K562 (cell line): ENCODE measurements around the gene ECD. TPM values are rescaled to one million over a fixed set of nuclear protein-coding genes. Genes with fewer than 3 reads are reported as not detected.

Source experiments
- ATAC-seq: fragments of 200-7000 bp; cut with Tn5 transposase; 3 replicates; pipeline ENCODE4 v1.9.1; 2020; ENCODE audit warnings: moderate library complexity
- BruUV-seq: library from RNA; stranded (reverse); fragments of 400-500 nt; replicated peaks from 2 replicates; lab custom pipeline; 2021; lab: Mats Ljungman, UMichigan
- CTCF ChIA-PET: fragments of 300-600 bp; formaldehyde crosslinking; extraction: SDS; loops from one replicate; lab custom pipeline; 2021; ENCODE audit warnings: low intra/inter-chr PET ratio; lab: Yijun Ruan, JAX
- POLR2A ChIA-PET: fragments of 300-600, 350-650 bp; sonication (Branson Sonifier 250); formaldehyde crosslinking; extraction: SDS; loops from one replicate; lab custom pipeline; 2021; ENCODE audit warnings: antibody characterized with exemption, inconsistent platforms; lab: Yijun Ruan, JAX
- DNase-seq, 4 experiments: peaks; one replicate each; pipeline versions ENCODE4 v3.0.0 to v3.0.0-alpha.2; 2011 to 2018; ENCODE audit warnings: low spot score in 3 of 4, mixed read lengths in 3 of 4; ENCODE audit errors: extremely low read depth in 1 of 4
- FAIRE-seq: peaks from 2 replicates; lab custom pipeline; 2011; peaks lifted over from hg19 to GRCh38; lab: Jason Lieb, UNC
- H2AFZ ChIP-seq: 2 replicates; pipeline ENCODE4 v1.6.0; 2011; ENCODE audit warnings: low read depth, low read length, control low read depth, inconsistent platforms
- H3K27ac ChIP-seq: fragments of 200-600 bp; 3 replicates; pipeline ENCODE4 v1.8.0; 2011; ENCODE audit warnings: low read depth, mild to moderate bottlenecking, control low read depth, inconsistent platforms, low read length, moderate library complexity, mixed read lengths; ENCODE audit errors: extremely low read depth
- H3K27me3 ChIP-seq, 2 experiments: fragments of 300-600 bp in 1 of 2; 2 replicates in 1 of 2; 3 replicates in 1 of 2; pipeline versions ENCODE4 v1.6.0 to v1.8.0; 2011; ENCODE audit warnings: inconsistent platforms in 2 of 2, low read length in 2 of 2, mild to moderate bottlenecking in 1 of 2, mixed read lengths in 1 of 2, moderate library complexity in 1 of 2; ENCODE audit not compliant: control insufficient read depth in 2 of 2, insufficient read depth in 2 of 2
- H3K36me3 ChIP-seq: fragments of 300-600 bp; 3 replicates; pipeline ENCODE4 v1.8.0; 2011; ENCODE audit warnings: mild to moderate bottlenecking, low read length, inconsistent platforms; ENCODE audit not compliant: control insufficient read depth, insufficient read depth
- H3K4me1 ChIP-seq, 2 experiments: fragments of 200-600 bp in 1 of 2; replicated peaks in 1 of 2; 2 replicates in 1 of 2; 3 replicates in 1 of 2; pipeline versions ENCODE4 v1.5.1 to v1.8.0; 2011; ENCODE audit warnings: inconsistent platforms in 2 of 2, low read length in 2 of 2, mild to moderate bottlenecking in 1 of 2, mixed read lengths in 1 of 2, moderate library complexity in 1 of 2; ENCODE audit not compliant: control insufficient read depth in 2 of 2, insufficient read depth in 2 of 2
- H3K4me2 ChIP-seq: 2 replicates; pipeline ENCODE4 v1.6.1; 2011; ENCODE audit warnings: low read length, control low read depth, inconsistent platforms, mixed read lengths; ENCODE audit not compliant: insufficient read depth
- H3K4me3 ChIP-seq: fragments of 200-600 bp; sonication (generic), shearing (Covaris generic); 2 replicates; pipeline ENCODE4 v1.5.1; 2016; ENCODE audit warnings: control low read depth, inconsistent platforms
- H3K79me2 ChIP-seq: fragments of 200-600 bp; 3 replicates; pipeline ENCODE4 v1.8.0; 2011; ENCODE audit warnings: low read length, inconsistent platforms; ENCODE audit not compliant: control insufficient read depth, insufficient read depth
- H3K9ac ChIP-seq, 2 experiments: 2 replicates each; pipeline versions ENCODE4 v1.6.0 to v1.6.1; 2011; ENCODE audit warnings: low read depth in 2 of 2, low read length in 2 of 2, control low read depth in 1 of 2, inconsistent platforms in 1 of 2, mild to moderate bottlenecking in 1 of 2, mixed read lengths in 1 of 2; ENCODE audit not compliant: insufficient read depth in 1 of 2
- H3K9me1 ChIP-seq: one replicate; pipeline ENCODE4 v1.6.0; 2011; ENCODE audit warnings: inconsistent platforms, mild to moderate bottlenecking, low read length, moderate library complexity; ENCODE audit not compliant: control insufficient read depth, insufficient read depth
- H3K9me3 ChIP-seq: replicated peaks from 2 replicates; pipeline ENCODE4 v1.5.1; 2011; ENCODE audit warnings: low read depth, low read length, inconsistent platforms; ENCODE audit not compliant: control insufficient read depth, insufficient read depth
- H4K20me1 ChIP-seq: replicated peaks from 2 replicates; pipeline ENCODE4 v1.6.1; 2011; ENCODE audit warnings: low read length, inconsistent platforms, mixed read lengths; ENCODE audit not compliant: control insufficient read depth, insufficient read depth
- CCNT2 ChIP-seq: IDR thresholded peaks from 2 replicates; pipeline ENCODE4 v1.6.1; 2011; ENCODE audit warnings: borderline replicate concordance, low read depth, mild to moderate bottlenecking, moderate library complexity, mixed read lengths, low read length; ENCODE audit not compliant: insufficient read length; ENCODE audit errors: extremely low read depth
- DIDO1 ChIP-seq: fragments of 450-650 bp; IDR thresholded peaks from 2 replicates; pipeline ENCODE4 v1.6.1; 2016; ENCODE audit warnings: low read depth, missing biosample characterization, missing genetic modification characterization
- NFE2 ChIP-seq: IDR thresholded peaks from 2 replicates; pipeline ENCODE4 v1.6.1; 2014; ENCODE audit warnings: antibody characterized with exemption, low read depth
- TAF9B ChIP-seq: fragments of 450-650 bp; IDR thresholded peaks from 2 replicates; pipeline ENCODE4 v1.6.1; 2018; ENCODE audit warnings: mild to moderate bottlenecking; ENCODE audit not compliant: partially characterized antibody
- ZNF140 ChIP-seq: fragments of 250-450 bp; sonication (Bioruptor Pico); IDR thresholded peaks from 2 replicates; pipeline ENCODE4 v1.8.0; 2021; ENCODE audit warnings: moderate library complexity, mild to moderate bottlenecking, inconsistent platforms
- ZSCAN29 ChIP-seq: fragments of 450-650 bp; IDR thresholded peaks from 2 replicates; pipeline ENCODE4 v1.6.1; 2017
- ZZZ3 ChIP-seq: fragments of 450-650 bp; IDR thresholded peaks from 2 replicates; pipeline ENCODE4 v1.6.1; 2016; ENCODE audit warnings: antibody characterized with exemption, mild to moderate bottlenecking, moderate library complexity
- WGBS: fragments of 100-300 bp; shearing (Covaris generic); methylation state at CpG from one replicate; pipeline ENCODE4 v1.1.6; 2016; ENCODE audit warnings: low coverage, mixed read lengths; ENCODE audit not compliant: insufficient coverage; ENCODE audit errors: missing lambda C conversion rate; 5-methylcytosine and 5-hydroxymethylcytosine counted together
- in situ Hi-C: fragments of 300-500 bp; cut with MboI; formaldehyde crosslinking; loops from 4 replicates; pipeline ENCODE4 v1.15.0; 2018; ENCODE audit warnings: inconsistent platforms, mixed read lengths
- intact Hi-C: fragments of 100-400 bp; cut with micrococcal nuclease; formaldehyde crosslinking; loops from 2 replicates; pipeline ENCODE4 v1.14.2; 2022
- polyA plus RNA-seq, 8 experiments: library from polyadenylated mRNA; depleted of rRNA in 4 of 8; stranded (reverse) in 5 of 8; unstranded in 3 of 8; fragments of >200 nt; fragmentation: Nextera tagmentation in 2 of 8; fragmentation: Illumina TruSeq in 1 of 8; extraction: Ambion mirVana in 2 of 8; extraction: Trizol in 1 of 8; gene quantifications; 2 replicates each; pipeline versions ENCODE4 v1.2.1 to v1.2.3, GENCODE V29; 2011 to 2014; ENCODE audit warnings: inconsistent platforms in 1 of 8, missing spikeins in 1 of 8
- total RNA-seq, 7 experiments: library from RNA; depleted of rRNA in 6 of 7; stranded (reverse); fragments of >200 nt in 6 of 7; fragmentation: Illumina TruSeq in 2 of 7; extraction: Trizol in 2 of 7; gene quantifications; 2 replicates each; pipeline versions ENCODE4 v1.2.1 to v1.2.3, GENCODE V29; 2011 to 2021; ENCODE audit warnings: low replicate concordance in 1 of 7
- TF ChIP-seq, protein P1 (sequence below): fragments of 450-650 bp; formaldehyde crosslinking; IDR thresholded peaks from 2 replicates; pipeline ENCODE4 v1.4.0; 2022; ENCODE audit warnings: mild to moderate bottlenecking, moderate library complexity
- TF ChIP-seq, protein P2 (sequence below): sonication (generic); formaldehyde crosslinking; IDR thresholded peaks from 2 replicates; pipeline ENCODE4 v1.8.0; 2022; ENCODE audit warnings: missing genetic modification reagents, mild to moderate bottlenecking, moderate library complexity, borderline replicate concordance
- TF ChIP-seq, protein P3 (sequence below): fragments of 450-650 bp; IDR thresholded peaks from 2 replicates; pipeline ENCODE4 v1.6.1; 2018; ENCODE audit not compliant: partially characterized antibody

ECD gene
- total and polyA plus RNA-seq, 9 of the 15 experiments (the other 6 are each of a cell fraction or from before 2014, with no cell fraction given) = 33.5 to 79.9 (median 53.2) TPM

DNA sequence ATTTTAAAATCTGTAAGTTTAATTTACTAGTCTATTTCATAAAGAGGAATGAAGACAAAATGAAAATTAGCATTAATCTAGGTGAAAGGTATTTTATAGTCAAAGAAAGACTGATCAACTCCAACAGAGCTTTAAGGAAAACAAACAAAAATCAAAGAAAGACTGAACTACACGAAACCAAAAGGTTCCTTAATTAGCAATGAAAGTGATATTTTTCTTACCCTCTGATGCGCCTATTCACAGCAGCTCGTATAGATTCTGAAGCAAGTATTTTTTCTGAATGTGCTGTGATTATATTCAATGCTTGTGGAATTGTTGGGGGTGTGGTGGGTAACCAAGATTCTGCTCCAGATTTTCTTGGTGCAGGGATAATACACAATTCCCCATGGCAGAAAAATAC, 11.8 kb downstream of the ECD start:
- BruUV-seq = no TSS peak
- Histone ChIP-seq H4K20me1 (no peaks in the 10 kb centered on the region), H3K9me1 (no peaks in the 10 kb centered on the region), H3K79me2 (peaks cover 21% of the 10 kb centered on the region), H3K36me3 (peaks cover 74% of the 10 kb centered on the region), H3K9me3 (no peaks in the 10 kb centered on the region), H3K4me1 (no peaks in the 10 kb centered on the region; a peak in 1 of 5 replicates), H3K27me3 (no peaks in the 10 kb centered on the region), H3K9ac (no peak overlapping the region), H3K4me3 (no peak overlapping the region), H3K4me2 (no peak overlapping the region), H3K27ac (no peak overlapping the region), H2AFZ (no peak overlapping the region)
- DNase-seq (peak in 1 of 4 experiments; percentile 3), ATAC-seq (no peak), FAIRE-seq (no peak)
- POLR2A ChIA-PET = interaction anchor here (1.1 to 2.3 kb wide), 3 partner anchors 11 to 21 kb away, joined by 4 to 7 read pairs (median 5); partner anchors contain the start of genes ECD and FAM149B1
- TF ChIP-seq TAF9B (no peak), NFE2 (no peak), DIDO1 (tag) (no peak)
- TF ChIP-seq, protein P1, sequence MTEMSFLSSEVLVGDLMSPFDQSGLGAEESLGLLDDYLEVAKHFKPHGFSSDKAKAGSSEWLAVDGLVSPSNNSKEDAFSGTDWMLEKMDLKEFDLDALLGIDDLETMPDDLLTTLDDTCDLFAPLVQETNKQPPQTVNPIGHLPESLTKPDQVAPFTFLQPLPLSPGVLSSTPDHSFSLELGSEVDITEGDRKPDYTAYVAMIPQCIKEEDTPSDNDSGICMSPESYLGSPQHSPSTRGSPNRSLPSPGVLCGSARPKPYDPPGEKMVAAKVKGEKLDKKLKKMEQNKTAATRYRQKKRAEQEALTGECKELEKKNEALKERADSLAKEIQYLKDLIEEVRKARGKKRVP (CRISPR knock-in tag) = no peak
- intact Hi-C loops (loop anchor here (5.0 kb wide), 1 partner anchor 794 kb away; no protein-coding TSS in a partner anchor), in situ Hi-C loops (no loop called here)
- CTCF ChIA-PET = interaction anchor here (0.6 kb wide), 1 partner anchor 53 kb away, joined by 5 read pairs; no protein-coding TSS in a partner anchor
- WGBS = 97% methylated on average over 3 of the region's 3 CpGs

GRCh38 chr10:73152009-73152408, 15.8 kb downstream of the ECD start:
- Histone ChIP-seq H3K9ac (no peak overlapping the region), H3K4me1 (no peaks in the 10 kb centered on the region), H3K36me3 (peaks cover 71% of the 10 kb centered on the region), H3K9me1 (no peaks in the 10 kb centered on the region), H4K20me1 (no peaks in the 10 kb centered on the region), H3K27ac (no peak overlapping the region), H2AFZ (no peak overlapping the region), H3K4me3 (no peak overlapping the region), H3K27me3 (no peaks in the 10 kb centered on the region), H3K79me2 (no peaks in the 10 kb centered on the region), H3K4me2 (no peak overlapping the region), H3K9me3 (no peaks in the 10 kb centered on the region)
- intact Hi-C loops (no loop called here), in situ Hi-C loops (no loop called here)
- DNase-seq (no peak), ATAC-seq (no peak), FAIRE-seq (no peak)
- no TSS peak for BruUV-seq
- 96% methylated on average over 3 of the region's 3 CpGs for WGBS
- ChIA-PET CTCF (no interaction called here), POLR2A (interaction anchor here (0.7 to 1.6 kb wide), 3 partner anchors 11 to 431 kb away, joined by 3 to 6 read pairs (median 3); partner anchors contain the start of genes ECD and FAM149B1)
- TF ChIP-seq ZSCAN29 = no peak
- TF ChIP-seq, protein P2, sequence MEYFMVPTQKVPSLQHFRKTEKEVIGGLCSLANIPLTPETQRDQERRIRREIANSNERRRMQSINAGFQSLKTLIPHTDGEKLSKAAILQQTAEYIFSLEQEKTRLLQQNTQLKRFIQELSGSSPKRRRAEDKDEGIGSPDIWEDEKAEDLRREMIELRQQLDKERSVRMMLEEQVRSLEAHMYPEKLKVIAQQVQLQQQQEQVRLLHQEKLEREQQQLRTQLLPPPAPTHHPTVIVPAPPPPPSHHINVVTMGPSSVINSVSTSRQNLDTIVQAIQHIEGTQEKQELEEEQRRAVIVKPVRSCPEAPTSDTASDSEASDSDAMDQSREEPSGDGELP (CRISPR knock-in tag) = no peak
- TF ChIP-seq ZNF140 (CRISPR knock-in tag) = no peak
- TF ChIP-seq, protein P3, sequence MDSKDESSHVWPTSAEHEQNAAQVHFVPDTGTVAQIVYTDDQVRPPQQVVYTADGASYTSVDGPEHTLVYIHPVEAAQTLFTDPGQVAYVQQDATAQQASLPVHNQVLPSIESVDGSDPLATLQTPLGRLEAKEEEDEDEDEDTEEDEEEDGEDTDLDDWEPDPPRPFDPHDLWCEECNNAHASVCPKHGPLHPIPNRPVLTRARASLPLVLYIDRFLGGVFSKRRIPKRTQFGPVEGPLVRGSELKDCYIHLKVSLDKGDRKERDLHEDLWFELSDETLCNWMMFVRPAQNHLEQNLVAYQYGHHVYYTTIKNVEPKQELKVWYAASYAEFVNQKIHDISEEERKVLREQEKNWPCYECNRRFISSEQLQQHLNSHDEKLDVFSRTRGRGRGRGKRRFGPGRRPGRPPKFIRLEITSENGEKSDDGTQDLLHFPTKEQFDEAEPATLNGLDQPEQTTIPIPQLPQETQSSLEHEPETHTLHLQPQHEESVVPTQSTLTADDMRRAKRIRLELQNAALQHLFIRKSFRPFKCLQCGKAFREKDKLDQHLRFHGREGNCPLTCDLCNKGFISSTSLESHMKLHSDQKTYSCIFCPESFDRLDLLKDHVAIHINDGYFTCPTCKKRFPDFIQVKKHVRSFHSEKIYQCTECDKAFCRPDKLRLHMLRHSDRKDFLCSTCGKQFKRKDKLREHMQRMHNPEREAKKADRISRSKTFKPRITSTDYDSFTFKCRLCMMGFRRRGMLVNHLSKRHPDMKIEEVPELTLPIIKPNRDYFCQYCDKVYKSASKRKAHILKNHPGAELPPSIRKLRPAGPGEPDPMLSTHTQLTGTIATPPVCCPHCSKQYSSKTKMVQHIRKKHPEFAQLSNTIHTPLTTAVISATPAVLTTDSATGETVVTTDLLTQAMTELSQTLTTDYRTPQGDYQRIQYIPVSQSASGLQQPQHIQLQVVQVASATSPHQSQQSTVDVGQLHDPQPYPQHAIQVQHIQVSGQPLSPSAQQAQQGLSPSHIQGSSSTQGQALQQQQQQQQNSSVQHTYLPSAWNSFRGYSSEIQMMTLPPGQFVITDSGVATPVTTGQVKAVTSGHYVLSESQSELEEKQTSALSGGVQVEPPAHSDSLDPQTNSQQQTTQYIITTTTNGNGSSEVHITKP = no peak
- TF ChIP-seq CCNT2 = no peak
- TF ChIP-seq ZZZ3 = no peak
